HG03175 (cell line): ENCODE results near the gene S1PR3.

Source experiments
- ATAC-seq: cut with Tn5 transposase; IDR thresholded peaks from one replicate; pipeline ENCODE4 v1.9.1; 2021; ENCODE audit warnings: mild to moderate bottlenecking, moderate library complexity; ENCODE audit not compliant: unreplicated experiment

The S1PR3 gene

GRCh38 chr9:89006996-89007967 lies 16.0 kb downstream of the S1PR3 start:
- ATAC-seq, result no peak

- ATAC-seq, result no peak
Observed at GRCh38 chr9:89008055-89008743, 16.9 kb downstream of the S1PR3 start.

GRCh38 chr9:89008744-89009545 lies 17.7 kb downstream of the S1PR3 start:
- ATAC-seq, result no peak

GRCh38 chr9:89009546-89009840 lies 18.2 kb downstream of the S1PR3 start:
- no peak for ATAC-seq

GRCh38 chr9:89010056-89010455 lies 18.8 kb downstream of the S1PR3 start:
- ATAC-seq, result no peak

GRCh38 chr9:89010526-89011111 lies 19.4 kb downstream of the S1PR3 start:
- ATAC-seq, result no peak

- no peak for ATAC-seq
Observed at GRCh38 chr9:89011683-89012082, 20.4 kb downstream of the S1PR3 start.

GRCh38 chr9:89012294-89013042 lies 21.2 kb downstream of the S1PR3 start:
- ATAC-seq, result no peak

GRCh38 chr9:89013660-89014059 lies 22.4 kb downstream of the S1PR3 start:
- no peak for ATAC-seq

GRCh38 chr9:89014153-89014552 lies 22.9 kb downstream of the S1PR3 start:
- no peak for ATAC-seq

- ATAC-seq, result no peak
Observed at GRCh38 chr9:89015336-89015735, 24.1 kb downstream of the S1PR3 start.

GRCh38 chr9:89020754-89021153 lies 29.5 kb downstream of the S1PR3 start:
- no peak for ATAC-seq

- ATAC-seq, result no peak
Observed at GRCh38 chr9:89021154-89021803, 30.0 kb downstream of the S1PR3 start.

GRCh38 chr9:89022001-89022759 lies 30.9 kb downstream of the S1PR3 start:
- ATAC-seq, result no peak

GRCh38 chr9:89022902-89023301 lies 31.6 kb downstream of the S1PR3 start:
- ATAC-seq, result no peak

- ATAC-seq, result no peak
Observed at GRCh38 chr9:89023740-89024139, 32.5 kb downstream of the S1PR3 start.

- no peak for ATAC-seq
Observed at GRCh38 chr9:89024727-89025126, 33.5 kb downstream of the S1PR3 start.

- no peak for ATAC-seq
Observed at GRCh38 chr9:89025553-89025952, 34.3 kb downstream of the S1PR3 start.

- no peak for ATAC-seq
Observed at GRCh38 chr9:89026876-89027275, 35.6 kb downstream of the S1PR3 start.
